ENCODE data around the gene MYEF2. TPM values are rescaled to one million over a fixed set of nuclear protein-coding genes. Genes with fewer than 3 reads are reported as not detected.

The MYEF2 gene
- polyA plus RNA-seq, 3 donors: 0.37 TPM; not detected in 2

GRCh38 chr15:48149858-48150257, 28.2 kb downstream of the MYEF2 start:
- Histone ChIP-seq H3K9ac (ENCODE audit: insufficient read depth, low read length, poor library complexity, severe bottlenecking) (no peak overlapping the region), H3K27ac (ENCODE audit: low read depth in 1 of 2, low read length in 2 of 2) (no peak overlapping the region), H3K4me3 (replicated peaks in 1 of 3; ENCODE audit: low read depth in 2 of 3, low read length in 3 of 3) (no peak overlapping the region), H3K9me3 (replicated peaks in 1 of 2; ENCODE audit: control insufficient read depth in 1 of 2, insufficient read depth in 1 of 2, low read length in 2 of 2) (no peaks in the 10 kb centered on the region), H3K36me3 (replicated peaks in 1 of 2; ENCODE audit: control insufficient read depth in 1 of 2, insufficient read depth in 2 of 2, low read length in 2 of 2) (no peaks in the 10 kb centered on the region), H3K27me3 (ENCODE audit: control insufficient read depth in 2 of 2, insufficient read depth in 2 of 2, low read length in 2 of 2) (no peaks in the 10 kb centered on the region), H2AFZ (ENCODE audit: insufficient read depth, low read depth, low read length, poor library complexity, severe bottlenecking) (no peak overlapping the region), H4K20me1 (ENCODE audit: insufficient read depth, low read length) (no peaks in the 10 kb centered on the region), H3K79me2 (ENCODE audit: insufficient read depth, low read length) (no peaks in the 10 kb centered on the region), H3K4me1 (ENCODE audit: control insufficient read depth in 1 of 2, insufficient read depth in 2 of 2, low read length in 2 of 2) (no peaks in the 10 kb centered on the region), H3K4me2 (replicated peaks; ENCODE audit: extremely low read depth, low read length, poor library complexity, severe bottlenecking) (no peak overlapping the region)
- Mint-ChIP-seq H3K9me3 (peaks cover 0 to 1% (median 0%) of the 10 kb centered on the region in 7 donors), H3K4me3 (no peak overlapping the region), H3K4me1 (peaks cover 2% of the 10 kb centered on the region), H3K27me3 (ENCODE audit: low read depth in 3 of 3) (no peaks in the 10 kb centered on the region), H3K36me3 (no peaks in the 10 kb centered on the region), H3K27ac (no peak overlapping the region)
- 100% methylated on average over 2 of the region's 4 CpGs for WGBS (ENCODE audit: insufficient coverage)
- intact Hi-C loops (cut with micrococcal nuclease): no loop called here
- DNase-seq: no peak
- no peak for TF ChIP-seq CTCF (IDR thresholded peaks at IDR 0.05)

GRCh38 chr15:48147358-48147757, 30.7 kb downstream of the MYEF2 start:
- Histone ChIP-seq H3K9me3 (replicated peaks in 1 of 2; ENCODE audit: control insufficient read depth in 1 of 2, insufficient read depth in 1 of 2, low read length in 2 of 2) (no peaks in the 10 kb centered on the region), H3K4me2 (replicated peaks; ENCODE audit: extremely low read depth, low read length, poor library complexity, severe bottlenecking) (no peak overlapping the region), H3K9ac (ENCODE audit: insufficient read depth, low read length, poor library complexity, severe bottlenecking) (no peak overlapping the region), H4K20me1 (ENCODE audit: insufficient read depth, low read length) (no peaks in the 10 kb centered on the region), H3K27me3 (ENCODE audit: control insufficient read depth in 2 of 2, insufficient read depth in 2 of 2, low read length in 2 of 2) (no peaks in the 10 kb centered on the region), H3K36me3 (replicated peaks in 1 of 2; ENCODE audit: control insufficient read depth in 1 of 2, insufficient read depth in 2 of 2, low read length in 2 of 2) (no peaks in the 10 kb centered on the region), H2AFZ (ENCODE audit: insufficient read depth, low read depth, low read length, poor library complexity, severe bottlenecking) (no peak overlapping the region), H3K79me2 (ENCODE audit: insufficient read depth, low read length) (no peaks in the 10 kb centered on the region), H3K27ac (ENCODE audit: low read depth in 1 of 2, low read length in 2 of 2) (no peak overlapping the region), H3K4me3 (replicated peaks in 1 of 3; ENCODE audit: low read depth in 2 of 3, low read length in 3 of 3) (no peak overlapping the region), H3K4me1 (ENCODE audit: control insufficient read depth in 1 of 2, insufficient read depth in 2 of 2, low read length in 2 of 2) (no peaks in the 10 kb centered on the region)
- no peak for TF ChIP-seq CTCF (IDR thresholded peaks at IDR 0.05)
- intact Hi-C loops (cut with micrococcal nuclease): no loop called here
- Mint-ChIP-seq H3K27ac (peak overlapping the region in 1 of 7 donors; percentile 46), H3K9me3 (peaks cover 0 to 1% (median 0%) of the 10 kb centered on the region in 7 donors), H3K36me3 (no peaks in the 10 kb centered on the region), H3K4me1 (peaks cover 7% of the 10 kb centered on the region), H3K4me3 (no peak overlapping the region), H3K27me3 (ENCODE audit: low read depth in 3 of 3) (no peaks in the 10 kb centered on the region)
- DNase-seq: no peak
